PFSK-1 (cell line): ENCODE results near the gene PTCH2.

Experiments used
- FOXP2 ChIP-seq: optimal IDR thresholded peaks from 2 replicates; pipeline ENCODE3; 2011; ENCODE audit warnings: borderline replicate concordance, control low read depth, inconsistent platforms; ENCODE audit not compliant: insufficient read depth; ENCODE audit errors: extremely low read length, extremely low read depth
- POLR2AphosphoS5 ChIP-seq: IDR thresholded peaks from 2 replicates; pipeline ENCODE4 v1.6.1; 2012; ENCODE audit warnings: low read depth, mild to moderate bottlenecking, control low read depth, low read length, moderate library complexity
- SIN3A ChIP-seq: IDR thresholded peaks from 2 replicates; pipeline ENCODE4 v1.6.1; 2012; ENCODE audit warnings: mild to moderate bottlenecking, low read length, moderate library complexity, borderline replicate concordance; ENCODE audit not compliant: insufficient read depth
- TAF1 ChIP-seq: IDR thresholded peaks from 2 replicates; pipeline ENCODE4 v1.6.1; 2012; ENCODE audit warnings: low read length, control low read depth, borderline replicate concordance; ENCODE audit not compliant: insufficient read depth
- TF ChIP-seq, protein P1 (sequence below), 2 experiments: IDR thresholded peaks; 2 replicates each; pipeline versions ENCODE4 v1.6.1 to v1.8.0; 2011 to 2012; ENCODE audit warnings: low read depth in 2 of 2, low read length in 2 of 2, control low read depth in 1 of 2, inconsistent platforms in 1 of 2, mild to moderate bottlenecking in 1 of 2, moderate library complexity in 1 of 2; ENCODE audit not compliant: insufficient read depth in 1 of 2

Gene PTCH2

DNA sequence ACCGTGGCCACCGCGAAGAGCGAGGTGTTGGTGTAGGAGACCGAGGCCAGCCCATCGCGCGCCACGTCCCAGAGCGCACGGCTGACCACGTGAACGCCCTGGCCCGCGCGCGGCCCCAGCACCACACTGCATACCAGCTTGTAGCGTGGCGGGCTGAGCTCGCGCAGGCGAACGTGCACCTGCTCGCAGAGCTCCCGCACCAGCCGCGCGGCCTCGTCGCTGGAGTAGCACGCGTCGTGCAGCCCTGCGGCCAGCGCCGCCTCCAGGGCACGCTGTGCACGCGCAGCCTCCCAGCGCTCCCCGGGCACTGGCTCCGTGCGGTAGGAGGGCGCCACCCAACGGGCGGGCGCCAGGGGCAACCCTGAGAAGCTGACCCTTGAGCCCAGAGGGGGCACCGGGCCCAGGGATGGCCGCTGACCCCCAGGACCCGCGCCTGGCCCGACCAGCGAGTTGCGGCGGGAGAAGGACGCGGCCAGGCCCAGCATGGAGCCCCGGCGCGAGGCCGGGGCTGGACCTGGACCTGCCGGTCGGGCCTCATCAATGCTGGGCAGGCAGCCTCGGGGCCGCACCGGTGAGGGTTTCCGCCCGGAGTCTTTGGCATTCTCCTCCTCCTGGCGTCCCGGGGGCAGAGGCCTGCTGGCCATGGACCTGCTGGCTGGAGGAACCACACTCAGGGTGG is 36.9 kb downstream of the PTCH2 start:
- TF ChIP-seq POLR2AphosphoS5: no peak
- TF ChIP-seq, protein P1, sequence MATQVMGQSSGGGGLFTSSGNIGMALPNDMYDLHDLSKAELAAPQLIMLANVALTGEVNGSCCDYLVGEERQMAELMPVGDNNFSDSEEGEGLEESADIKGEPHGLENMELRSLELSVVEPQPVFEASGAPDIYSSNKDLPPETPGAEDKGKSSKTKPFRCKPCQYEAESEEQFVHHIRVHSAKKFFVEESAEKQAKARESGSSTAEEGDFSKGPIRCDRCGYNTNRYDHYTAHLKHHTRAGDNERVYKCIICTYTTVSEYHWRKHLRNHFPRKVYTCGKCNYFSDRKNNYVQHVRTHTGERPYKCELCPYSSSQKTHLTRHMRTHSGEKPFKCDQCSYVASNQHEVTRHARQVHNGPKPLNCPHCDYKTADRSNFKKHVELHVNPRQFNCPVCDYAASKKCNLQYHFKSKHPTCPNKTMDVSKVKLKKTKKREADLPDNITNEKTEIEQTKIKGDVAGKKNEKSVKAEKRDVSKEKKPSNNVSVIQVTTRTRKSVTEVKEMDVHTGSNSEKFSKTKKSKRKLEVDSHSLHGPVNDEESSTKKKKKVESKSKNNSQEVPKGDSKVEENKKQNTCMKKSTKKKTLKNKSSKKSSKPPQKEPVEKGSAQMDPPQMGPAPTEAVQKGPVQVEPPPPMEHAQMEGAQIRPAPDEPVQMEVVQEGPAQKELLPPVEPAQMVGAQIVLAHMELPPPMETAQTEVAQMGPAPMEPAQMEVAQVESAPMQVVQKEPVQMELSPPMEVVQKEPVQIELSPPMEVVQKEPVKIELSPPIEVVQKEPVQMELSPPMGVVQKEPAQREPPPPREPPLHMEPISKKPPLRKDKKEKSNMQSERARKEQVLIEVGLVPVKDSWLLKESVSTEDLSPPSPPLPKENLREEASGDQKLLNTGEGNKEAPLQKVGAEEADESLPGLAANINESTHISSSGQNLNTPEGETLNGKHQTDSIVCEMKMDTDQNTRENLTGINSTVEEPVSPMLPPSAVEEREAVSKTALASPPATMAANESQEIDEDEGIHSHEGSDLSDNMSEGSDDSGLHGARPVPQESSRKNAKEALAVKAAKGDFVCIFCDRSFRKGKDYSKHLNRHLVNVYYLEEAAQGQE (IDR thresholded peaks at IDR 0.05; ENCODE audit: insufficient read depth in 1 of 2, low read depth in 2 of 2, low read length in 2 of 2): no peak
- TF ChIP-seq SIN3A: no peak
- no peak for TF ChIP-seq FOXP2
- TF ChIP-seq TAF1: no peak

- TF ChIP-seq POLR2AphosphoS5: no peak
- TF ChIP-seq SIN3A: no peak
- no peak for TF ChIP-seq FOXP2
- no peak for TF ChIP-seq TAF1
- TF ChIP-seq, protein P1 (IDR thresholded peaks at IDR 0.05; ENCODE audit: insufficient read depth in 1 of 2, low read depth in 2 of 2, low read length in 2 of 2): no peak
Measured at GRCh38 chr1:44805311-44806024, 37.6 kb downstream of the PTCH2 start.

DNA sequence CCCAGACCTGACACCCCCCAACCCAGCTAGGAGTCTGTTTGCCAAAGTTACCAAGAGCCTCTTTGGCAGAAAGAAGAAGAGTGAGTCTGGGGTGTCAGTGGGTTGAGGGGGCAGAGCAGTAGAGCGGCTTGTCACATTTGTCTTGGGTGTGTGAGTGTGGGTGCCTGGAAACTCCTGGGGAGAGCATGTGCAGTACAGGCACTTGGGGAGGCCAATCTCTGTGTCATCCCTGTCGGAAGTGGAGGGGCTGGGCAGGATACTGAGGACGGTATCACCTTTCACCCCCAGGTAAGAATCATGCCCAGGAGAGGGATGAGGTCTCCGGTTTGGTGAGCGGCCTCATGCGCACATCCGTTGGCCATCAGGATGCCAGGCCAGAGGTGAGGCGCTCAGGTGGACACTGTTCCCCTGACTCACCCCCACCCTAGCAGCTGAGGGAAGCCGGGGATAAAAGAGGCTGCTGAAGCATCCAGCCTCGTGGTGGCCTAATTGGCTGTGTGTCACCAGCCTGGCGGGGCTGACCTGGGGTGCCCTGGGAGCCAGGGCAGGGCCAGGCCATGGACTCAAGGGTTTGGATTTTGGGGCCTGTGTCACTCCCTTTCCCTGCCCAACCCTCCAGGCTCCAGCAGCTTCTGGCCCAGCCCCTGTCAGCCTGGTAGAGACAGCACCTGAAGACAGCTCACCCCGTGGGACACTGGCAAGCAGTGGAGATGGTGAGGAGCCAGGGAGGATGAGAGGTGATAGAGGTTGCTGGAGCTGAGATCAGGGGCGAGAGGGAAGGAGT is 39.5 kb downstream of the PTCH2 start:
- TF ChIP-seq POLR2AphosphoS5 (no peak), FOXP2 (no peak), SIN3A (no peak), TAF1 (no peak)
- TF ChIP-seq, protein P1 (IDR thresholded peaks at IDR 0.05; ENCODE audit: insufficient read depth in 1 of 2, low read depth in 2 of 2, low read length in 2 of 2): no peak

DNA sequence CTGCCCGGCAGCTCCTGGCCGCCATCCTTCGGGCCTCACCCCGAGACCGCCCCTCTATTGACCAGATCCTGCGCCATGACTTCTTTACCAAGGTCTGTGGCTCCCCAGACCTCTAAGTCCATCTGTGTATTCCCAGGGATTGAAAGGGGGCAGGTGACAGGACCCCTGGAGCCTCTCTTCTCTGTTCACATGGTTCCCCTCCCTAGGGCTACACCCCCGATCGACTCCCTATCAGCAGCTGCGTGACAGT is 40.1 kb downstream of the PTCH2 start:
- TF ChIP-seq, protein P1 (IDR thresholded peaks at IDR 0.05; ENCODE audit: insufficient read depth in 1 of 2, low read depth in 2 of 2, low read length in 2 of 2): no peak
- TF ChIP-seq POLR2AphosphoS5 (no peak), SIN3A (no peak), TAF1 (no peak), FOXP2 (no peak)
